ENCODE measurements around the gene VPS13D.

- TF ChIP-seq CEBPB (IDR thresholded peaks at IDR 0.05) = no peak
- no peak for TF ChIP-seq REST (IDR thresholded peaks at IDR 0.05; ENCODE audit: low read depth)
- TF ChIP-seq YY1 (IDR thresholded peaks at IDR 0.05; ENCODE audit: low read depth) = no peak
- no peak for TF ChIP-seq EP300 (IDR thresholded peaks at IDR 0.05; ENCODE audit: borderline replicate concordance)
- TF ChIP-seq NFIC (IDR thresholded peaks at IDR 0.05) = no peak
- TF ChIP-seq RAD21 (IDR thresholded peaks at IDR 0.05; ENCODE audit: low read depth) = no peak
- TF ChIP-seq TAF1 (IDR thresholded peaks at IDR 0.05; ENCODE audit: low read depth) = no peak
- no peak for TF ChIP-seq MAX (IDR thresholded peaks at IDR 0.05)
- TF ChIP-seq TCF12 (IDR thresholded peaks at IDR 0.05; ENCODE audit: low read depth) = no peak
- no peak for TF ChIP-seq EGR1 (IDR thresholded peaks at IDR 0.05)
- no peak for TF ChIP-seq USF1 (IDR thresholded peaks at IDR 0.05)
- TF ChIP-seq CREB1 (IDR thresholded peaks at IDR 0.05; ENCODE audit: low read depth) = no peak
- no peak for TF ChIP-seq ZBTB7A (IDR thresholded peaks at IDR 0.05; ENCODE audit: low read depth)
Measured at GRCh38 chr1:12446593-12446992, 216.8 kb downstream of the VPS13D start.
